ENCODE data around the gene HGFAC.

The HGFAC gene

GRCh38 chr4:3437582-3437936 is 4.2 kb upstream of the HGFAC start:
- DNase-seq (ENCODE audit: low read depth) = no peak
- TF ChIP-seq CTCF (conservative IDR thresholded peaks at IDR 0.05; ENCODE audit: low read depth, low read length) = no peak

GRCh38 chr4:3437998-3438846 is 3.5 kb upstream of the HGFAC start:
- DNase-seq (ENCODE audit: low read depth) = no peak
- no peak overlapping the region for H3K4me3 ChIP-seq (ENCODE audit: low read depth, low read length)
- TF ChIP-seq CTCF (conservative IDR thresholded peaks at IDR 0.05; ENCODE audit: low read depth, low read length) = no peak

More at GRCh38 chr4:3437582-3437936, 4.2 kb upstream of the HGFAC start:
- no peak overlapping the region for H3K4me3 ChIP-seq (ENCODE audit: low read depth, low read length)

GRCh38 chr4:3438847-3439180 is 3.0 kb upstream of the HGFAC start:
- DNase-seq (ENCODE audit: low read depth) = no peak
- no peak for TF ChIP-seq CTCF (conservative IDR thresholded peaks at IDR 0.05; ENCODE audit: low read depth, low read length)
- H3K4me3 ChIP-seq (ENCODE audit: low read depth, low read length) = no peak overlapping the region

- no peak overlapping the region for H3K4me3 ChIP-seq (ENCODE audit: low read depth, low read length)
- no peak for DNase-seq (ENCODE audit: low read depth)
- TF ChIP-seq CTCF (conservative IDR thresholded peaks at IDR 0.05; ENCODE audit: low read depth, low read length) = no peak
Measured at GRCh38 chr4:3439391-3439790, 2.4 kb upstream of the HGFAC start.

- TF ChIP-seq CTCF (conservative IDR thresholded peaks at IDR 0.05; ENCODE audit: low read depth, low read length) = no peak
- H3K4me3 ChIP-seq (ENCODE audit: low read depth, low read length) = no peak overlapping the region
- DNase-seq (ENCODE audit: low read depth) = no peak
Measured at GRCh38 chr4:3440011-3440410, 1.8 kb upstream of the HGFAC start.

GRCh38 chr4:3440979-3441500 is 728 bp upstream of the HGFAC start:
- TF ChIP-seq CTCF (conservative IDR thresholded peaks at IDR 0.05; ENCODE audit: low read depth, low read length) = no peak
- H3K4me3 ChIP-seq (ENCODE audit: low read depth, low read length) = no peak overlapping the region
- DNase-seq (ENCODE audit: low read depth) = peak; percentile 24

- H3K4me3 ChIP-seq (ENCODE audit: low read depth, low read length) = no peak overlapping the region
- no peak for TF ChIP-seq CTCF (conservative IDR thresholded peaks at IDR 0.05; ENCODE audit: low read depth, low read length)
- no peak for DNase-seq (ENCODE audit: low read depth)
Measured at GRCh38 chr4:3442460-3442958, 741 bp downstream of the HGFAC start.
